Uterus (tissue), 2 donors: ENCODE measurements around the gene CNPY1.

Source experiments
- POLR2A ChIP-seq, 2 donors: fragments of 450-650 bp; IDR thresholded peaks; one replicate each; pipeline ENCODE4 v1.6.1; 2016; ENCODE audit warnings: antibody characterized with exemption in 2 of 2, mild to moderate bottlenecking in 1 of 2, moderate library complexity in 1 of 2
- TF ChIP-seq, protein P1 (sequence below), 4 experiments: fragments of 200-600 bp in 2 of 4; fragments of 450-650 bp in 2 of 4; sonication (generic) in 2 of 4; IDR thresholded peaks; one replicate each; pipeline ENCODE4 v1.5.1; 2016 to 2019; ENCODE audit warnings: antibody characterized with exemption in 4 of 4, mild to moderate bottlenecking in 2 of 4, moderate library complexity in 1 of 4

DNA sequence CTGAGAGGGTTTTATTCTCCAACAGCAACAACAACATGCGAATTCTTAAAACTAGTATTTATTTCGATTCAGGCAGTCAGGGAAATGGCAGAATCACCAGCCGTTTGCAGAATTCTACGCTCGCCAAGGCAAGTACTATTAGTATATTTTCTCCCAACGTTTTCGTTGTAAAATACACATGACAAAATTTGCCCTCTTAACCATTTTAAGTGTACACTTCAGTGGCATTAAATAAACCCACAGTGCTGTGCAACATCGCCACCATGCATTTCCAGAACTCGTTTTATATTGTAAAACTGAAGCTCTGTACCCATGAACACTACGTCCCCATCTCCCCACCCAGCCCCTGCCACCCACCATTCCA, 77.6 kb downstream of the CNPY1 start:
- TF ChIP-seq, protein P1, sequence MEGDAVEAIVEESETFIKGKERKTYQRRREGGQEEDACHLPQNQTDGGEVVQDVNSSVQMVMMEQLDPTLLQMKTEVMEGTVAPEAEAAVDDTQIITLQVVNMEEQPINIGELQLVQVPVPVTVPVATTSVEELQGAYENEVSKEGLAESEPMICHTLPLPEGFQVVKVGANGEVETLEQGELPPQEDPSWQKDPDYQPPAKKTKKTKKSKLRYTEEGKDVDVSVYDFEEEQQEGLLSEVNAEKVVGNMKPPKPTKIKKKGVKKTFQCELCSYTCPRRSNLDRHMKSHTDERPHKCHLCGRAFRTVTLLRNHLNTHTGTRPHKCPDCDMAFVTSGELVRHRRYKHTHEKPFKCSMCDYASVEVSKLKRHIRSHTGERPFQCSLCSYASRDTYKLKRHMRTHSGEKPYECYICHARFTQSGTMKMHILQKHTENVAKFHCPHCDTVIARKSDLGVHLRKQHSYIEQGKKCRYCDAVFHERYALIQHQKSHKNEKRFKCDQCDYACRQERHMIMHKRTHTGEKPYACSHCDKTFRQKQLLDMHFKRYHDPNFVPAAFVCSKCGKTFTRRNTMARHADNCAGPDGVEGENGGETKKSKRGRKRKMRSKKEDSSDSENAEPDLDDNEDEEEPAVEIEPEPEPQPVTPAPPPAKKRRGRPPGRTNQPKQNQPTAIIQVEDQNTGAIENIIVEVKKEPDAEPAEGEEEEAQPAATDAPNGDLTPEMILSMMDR (IDR thresholded peaks at IDR 0.05), result no peak
- no peak for TF ChIP-seq POLR2A (IDR thresholded peaks at IDR 0.05)
